SIG-M5 (cell line): Measurements from ENCODE around the gene DGKD.
"Not testable (repeated sequence)": the region's sequence is repeated elsewhere in the genome, so short reads cannot be mapped to it uniquely, and the experiment has no call there.

Experiments used
- DNase-seq: peaks from one replicate; lab custom pipeline; 2025; lab: John Stamatoyannopoulos, UW

Gene DGKD

GRCh38 chr2:233386382-233387041 is 32.2 kb downstream of the DGKD start:
- no peak for DNase-seq

GRCh38 chr2:233387225-233387624 is 32.9 kb downstream of the DGKD start:
- DNase-seq = no peak

- no peak for DNase-seq
These were observed 33.6 kb downstream of the DGKD start for GRCh38 chr2:233387667-233388528.

- no peak for DNase-seq
These were observed 35.4 kb downstream of the DGKD start for GRCh38 chr2:233389601-233390125.

GRCh38 chr2:233395687-233396086 is 41.4 kb downstream of the DGKD start:
- no peak for DNase-seq

GRCh38 chr2:233396726-233397665 is 42.7 kb downstream of the DGKD start:
- not testable (repeated sequence) for DNase-seq

- no peak for DNase-seq
These were observed 45.3 kb downstream of the DGKD start for GRCh38 chr2:233399306-233400225.

GRCh38 chr2:233400341-233400740 is 46.0 kb downstream of the DGKD start:
- no peak for DNase-seq

GRCh38 chr2:233400961-233401360 is 46.7 kb downstream of the DGKD start:
- DNase-seq = no peak

GRCh38 chr2:233402346-233402745 is 48.1 kb downstream of the DGKD start:
- no peak for DNase-seq

- no peak for DNase-seq
These were observed 48.5 kb downstream of the DGKD start for GRCh38 chr2:233402789-233403188.

- DNase-seq = no peak
These were observed 49.9 kb downstream of the DGKD start for GRCh38 chr2:233404222-233404621.

- DNase-seq = no peak
These were observed 52.6 kb downstream of the DGKD start for GRCh38 chr2:233406865-233407264.

- no peak for DNase-seq
These were observed 53.5 kb downstream of the DGKD start for GRCh38 chr2:233407771-233408181.

- no peak for DNase-seq
These were observed 54.3 kb downstream of the DGKD start for GRCh38 chr2:233408366-233409285.

- DNase-seq = no peak
These were observed 55.1 kb downstream of the DGKD start for GRCh38 chr2:233409286-233409991.

- DNase-seq = no peak
These were observed 56.0 kb downstream of the DGKD start for GRCh38 chr2:233410196-233410760.

GRCh38 chr2:233411162-233411561 is 56.9 kb downstream of the DGKD start:
- DNase-seq = no peak

- no peak for DNase-seq
These were observed 58.1 kb downstream of the DGKD start for GRCh38 chr2:233412405-233412804.
